B cell (primary cell): Measurements from ENCODE around the gene AUTS2. TPM values are rescaled to one million over a fixed set of nuclear protein-coding genes. Genes with fewer than 3 reads are reported as not detected.

Experiments
- ATAC-seq: fragments of 200-7000 bp; cut with Tn5 transposase; one replicate; pipeline ENCODE4 v1.10.0; 2021; ENCODE audit warnings: low read depth, mild to moderate bottlenecking, moderate number of reproducible peaks, moderate library complexity
- CTCF ChIA-PET: fragments of 350-600 bp; sonication (Branson Sonifier 250); formaldehyde crosslinking; loops from one replicate; lab custom pipeline; 2021; ENCODE audit warnings: antibody characterized with exemption, inconsistent platforms; lab: Charles Lee
- POLR2A ChIA-PET: fragments of 350-600 bp; sonication (Branson Sonifier 250); formaldehyde crosslinking; loops from one replicate; lab custom pipeline; 2021; ENCODE audit warnings: antibody characterized with exemption; lab: Charles Lee
- DNase-seq: peaks from one replicate; pipeline ENCODE4 v3.0.0; 2013
- H2AFZ ChIP-seq: 2 replicates; pipeline ENCODE4 v1.6.1; 2012; ENCODE audit warnings: mild to moderate bottlenecking, low read depth, low read length; ENCODE audit not compliant: insufficient read depth, poor library complexity, severe bottlenecking
- H3K27ac ChIP-seq, 2 donors: 1 replicate in 1 of 2; 2 replicates in 1 of 2; pipeline ENCODE4 v1.5.1; 2012 to 2013; ENCODE audit warnings: low read length in 2 of 2, mild to moderate bottlenecking in 2 of 2, moderate library complexity in 1 of 2
- H3K27me3 ChIP-seq, 4 experiments: fragments of 200-600 bp in 1 of 4; sonication (generic) in 1 of 4; replicated peaks in 1 of 4; 1 replicate in 2 of 4; 2 replicates in 2 of 4; pipeline versions ENCODE4 v1.6.1 to v1.7.0; 2013 to 2016; ENCODE audit warnings: low read length in 3 of 4, mild to moderate bottlenecking in 2 of 4, mixed read lengths in 1 of 4, moderate library complexity in 1 of 4; ENCODE audit not compliant: insufficient read depth in 4 of 4, control insufficient read depth in 3 of 4; ENCODE audit errors: control extremely low read depth in 1 of 4
- H3K36me3 ChIP-seq, 2 experiments: replicated peaks in 1 of 2; 1 replicate in 1 of 2; 2 replicates in 1 of 2; pipeline versions ENCODE4 v1.6.1 to v1.7.1; 2013; ENCODE audit warnings: low read length in 1 of 2; ENCODE audit not compliant: insufficient read depth in 2 of 2, control insufficient read depth in 1 of 2; ENCODE audit errors: control extremely low read depth in 1 of 2, extremely low read depth in 1 of 2
- H3K4me1 ChIP-seq, 2 donors: fragments of 200-600 bp in 1 of 2; sonication (generic) in 1 of 2; 1 replicate in 1 of 2; 2 replicates in 1 of 2; pipeline versions ENCODE4 v1.5.1 to v1.6.1; 2013 to 2017; ENCODE audit warnings: low read length in 2 of 2; ENCODE audit not compliant: control insufficient read depth in 2 of 2, insufficient read depth in 2 of 2
- H3K4me2 ChIP-seq: replicated peaks from 2 replicates; pipeline ENCODE3; 2012; ENCODE audit warnings: mild to moderate bottlenecking, low read depth, low read length; ENCODE audit not compliant: poor library complexity, severe bottlenecking
- H3K4me3 ChIP-seq, 5 experiments: fragments of 200-600 bp in 1 of 5; sonication (generic) in 1 of 5; 1 replicate in 3 of 5; 2 replicates in 2 of 5; pipeline versions ENCODE4 v1.5.1 to v1.7.0; 2011 to 2016; ENCODE audit warnings: low read length in 4 of 5, mild to moderate bottlenecking in 4 of 5, low read depth in 2 of 5, control low read depth in 1 of 5, moderate library complexity in 1 of 5; ENCODE audit not compliant: insufficient read depth in 1 of 5; ENCODE audit errors: control extremely low read depth in 1 of 5, extremely low read depth in 1 of 5
- H3K79me2 ChIP-seq: fragments of 200-600 bp; sonication (generic); one replicate; pipeline ENCODE4 v1.6.0; 2016; ENCODE audit warnings: low read length; ENCODE audit not compliant: control insufficient read depth, insufficient read depth
- H3K9ac ChIP-seq: fragments of 200-600 bp; sonication (generic); 2 replicates; pipeline ENCODE4 v1.6.1; 2017; ENCODE audit warnings: mild to moderate bottlenecking, low read length, moderate library complexity
- H3K9me3 ChIP-seq, 3 donors: one replicate each; pipeline versions ENCODE4 v1.6.1 to v1.7.1; 2013; ENCODE audit warnings: low read length in 2 of 3; ENCODE audit not compliant: control insufficient read depth in 2 of 3, insufficient read depth in 1 of 3; ENCODE audit errors: control extremely low read depth in 1 of 3
- H4K20me1 ChIP-seq: 2 replicates; pipeline ENCODE4 v1.6.0; 2012; ENCODE audit warnings: mild to moderate bottlenecking, low read length; ENCODE audit not compliant: insufficient read depth, control insufficient read depth, poor library complexity, severe bottlenecking
- H3K27ac Mint-ChIP-seq: one replicate; pipeline ENCODE4 v1.8.0; 2021; ENCODE audit warnings: mixed read lengths
- H3K27me3 Mint-ChIP-seq: one replicate; pipeline ENCODE4 v1.8.0; 2021; ENCODE audit warnings: mixed read lengths
- H3K4me1 Mint-ChIP-seq: one replicate; pipeline ENCODE4 v1.8.0; 2021; ENCODE audit warnings: mixed read lengths
- H3K4me3 Mint-ChIP-seq: one replicate; pipeline ENCODE4 v1.8.0; 2021; ENCODE audit warnings: mixed read lengths
- H3K9me3 Mint-ChIP-seq: one replicate; pipeline ENCODE4 v1.8.0; 2022; ENCODE audit warnings: mixed read lengths; ENCODE audit not compliant: insufficient read depth
- CTCF ChIP-seq: fragments of 200-600 bp; IDR thresholded peaks from one replicate; pipeline ENCODE4 v1.8.0; 2022; ENCODE audit warnings: antibody characterized with exemption, mild to moderate bottlenecking
- EZH2 ChIP-seq: IDR thresholded peaks from 2 replicates; pipeline ENCODE4 v1.6.1; 2012; ENCODE audit warnings: borderline replicate concordance, low read depth, mild to moderate bottlenecking, moderate library complexity, low read length; ENCODE audit not compliant: insufficient read depth, poor library complexity, severe bottlenecking
- WGBS: methylation state at CpG from one replicate; pipeline ENCODE4 v1.1.5; 2013; ENCODE audit warnings: missing lambda C conversion rate; ENCODE audit not compliant: insufficient coverage; 5-methylcytosine and 5-hydroxymethylcytosine counted together
- intact Hi-C: fragments of 100-400 bp; cut with micrococcal nuclease; formaldehyde crosslinking; loops from one replicate; pipeline ENCODE4 v1.10.0; 2022
- polyA plus RNA-seq: library from polyadenylated mRNA; depleted of rRNA; stranded (reverse); fragments of >200 nt; gene quantifications from 2 replicates; pipeline ENCODE4 v1.2.3, GENCODE V29; 2012
- total RNA-seq, 2 donors: library from RNA; stranded (reverse); fragments of 120-200 nt in 1 of 2; gene quantifications; 1 replicate in 1 of 2; 2 replicates in 1 of 2; pipeline versions ENCODE4 v1.2.3 to v1.2.4, GENCODE V29; 2013 to 2022

The AUTS2 gene
- total and polyA plus RNA-seq, 2 donors (not counting 1 experiment from before 2014, with no cell fraction given), result 22.3 to 35.0 TPM

- ATAC-seq, result no peak
- H3K4me3 ChIP-seq, result no peak overlapping the region
- no peaks in the 10 kb centered on the region for H3K9me3 ChIP-seq
- no peak overlapping the region for H3K9ac ChIP-seq
- intact Hi-C loops, result no loop called here
- no CpG with 5 or more reads among the region's 2 CpGs for WGBS
- no peaks in the 10 kb centered on the region for H3K27me3 ChIP-seq
- no peak overlapping the region for H3K27ac Mint-ChIP-seq
- H3K36me3 ChIP-seq, result no peaks in the 10 kb centered on the region
- TF ChIP-seq CTCF (no peak), EZH2 (no peak)
- H2AFZ ChIP-seq, result no peak overlapping the region
- DNase-seq, result no peak
- peaks cover 17% of the 10 kb centered on the region for H3K4me1 Mint-ChIP-seq
- peaks cover 7% of the 10 kb centered on the region for H4K20me1 ChIP-seq
- no peaks in the 10 kb centered on the region for H3K9me3 Mint-ChIP-seq
- no peak overlapping the region for H3K4me3 Mint-ChIP-seq
- no peak overlapping the region for H3K4me2 ChIP-seq
- ChIA-PET CTCF (interaction anchor here (0.7 kb wide), 1 partner anchor 217 kb away, joined by 3 read pairs; no protein-coding TSS in a partner anchor), POLR2A (no interaction called here)
- H3K27ac ChIP-seq, result no peak overlapping the region
- no peaks in the 10 kb centered on the region for H3K27me3 Mint-ChIP-seq
- H3K4me1 ChIP-seq, result peaks cover 9 to 13% of the 10 kb centered on the region in 2 donors
- H3K79me2 ChIP-seq, result peaks cover 8% of the 10 kb centered on the region
Measured at GRCh38 chr7:70178787-70179186, 580.5 kb downstream of the AUTS2 start.

- TF ChIP-seq EZH2, result no peak
- TF ChIP-seq CTCF, result no peak
- Histone ChIP-seq H4K20me1 (peaks cover 7% of the 10 kb centered on the region), H3K4me1 (peaks cover 9 to 12% of the 10 kb centered on the region in 2 donors), H3K9me3 (no peaks in the 10 kb centered on the region), H3K4me3 (no peak overlapping the region), H3K9ac (no peak overlapping the region), H3K27me3 (no peaks in the 10 kb centered on the region), H3K79me2 (peaks cover 8% of the 10 kb centered on the region), H2AFZ (no peak overlapping the region), H3K36me3 (no peaks in the 10 kb centered on the region), H3K4me2 (no peak overlapping the region), H3K27ac (no peak overlapping the region)
- Mint-ChIP-seq H3K27me3 (no peaks in the 10 kb centered on the region), H3K4me3 (no peak overlapping the region), H3K4me1 (peaks cover 12% of the 10 kb centered on the region), H3K9me3 (no peaks in the 10 kb centered on the region), H3K27ac (no peak overlapping the region)
- ChIA-PET CTCF (no interaction called here), POLR2A (no interaction called here)
- no peak for DNase-seq
- no CpG with 5 or more reads among the region's 4 CpGs for WGBS
- intact Hi-C loops, result no loop called here
- no peak for ATAC-seq
Measured at GRCh38 chr7:70182521-70182920, 584.2 kb downstream of the AUTS2 start.
